ACC112 (cell line): Measurements from ENCODE around the gene LRP4.

Experiments
- H2AFZ ChIP-seq: fragments of 200-600 bp; sonication (generic); one replicate; pipeline ENCODE4 v1.6.0; 2017; ENCODE audit warnings: antibody characterized with exemption, low read length; ENCODE audit not compliant: unreplicated experiment
- H3K27ac ChIP-seq: fragments of 200-600 bp; sonication (generic); 2 replicates; pipeline ENCODE4 v1.5.1; 2014; ENCODE audit warnings: low read depth, mild to moderate bottlenecking, antibody characterized with exemption, low read length, moderate library complexity
- H3K27me3 ChIP-seq: fragments of 200-600 bp; sonication (generic); 2 replicates; pipeline ENCODE4 v1.6.1; 2014; ENCODE audit warnings: mild to moderate bottlenecking, antibody characterized with exemption, low read length, moderate library complexity, mixed read lengths; ENCODE audit not compliant: insufficient read depth
- H3K36me3 ChIP-seq: fragments of 200-600 bp; sonication (generic); 2 replicates; pipeline ENCODE4 v1.6.1; 2016; ENCODE audit warnings: mild to moderate bottlenecking, antibody characterized with exemption, low read length, moderate library complexity, mixed read lengths; ENCODE audit not compliant: insufficient read depth
- H3K4me1 ChIP-seq: fragments of 200-600 bp; sonication (generic); one replicate; pipeline ENCODE4 v1.6.1; 2016; ENCODE audit warnings: low read length, mixed read lengths; ENCODE audit not compliant: insufficient read depth, unreplicated experiment, control insufficient read depth
- H3K4me3 ChIP-seq: fragments of 200-600 bp; sonication (generic); 2 replicates; pipeline ENCODE4 v1.5.1; 2014; ENCODE audit warnings: mild to moderate bottlenecking, low read depth, low read length
- H3K79me2 ChIP-seq: fragments of 200-600 bp; sonication (generic); one replicate; pipeline ENCODE4 v1.6.0; 2016; ENCODE audit warnings: low read length; ENCODE audit not compliant: control insufficient read depth, unreplicated experiment, insufficient read depth

The LRP4 gene

GRCh38 chr11:46905806-46906205, 12.5 kb downstream of the LRP4 start:
- Histone ChIP-seq H2AFZ (no peak overlapping the region), H3K4me3 (no peak overlapping the region), H3K4me1 (no peaks in the 10 kb centered on the region), H3K27ac (no peak overlapping the region), H3K79me2 (no peaks in the 10 kb centered on the region), H3K36me3 (no peaks in the 10 kb centered on the region), H3K27me3 (no peaks in the 10 kb centered on the region)

DNA sequence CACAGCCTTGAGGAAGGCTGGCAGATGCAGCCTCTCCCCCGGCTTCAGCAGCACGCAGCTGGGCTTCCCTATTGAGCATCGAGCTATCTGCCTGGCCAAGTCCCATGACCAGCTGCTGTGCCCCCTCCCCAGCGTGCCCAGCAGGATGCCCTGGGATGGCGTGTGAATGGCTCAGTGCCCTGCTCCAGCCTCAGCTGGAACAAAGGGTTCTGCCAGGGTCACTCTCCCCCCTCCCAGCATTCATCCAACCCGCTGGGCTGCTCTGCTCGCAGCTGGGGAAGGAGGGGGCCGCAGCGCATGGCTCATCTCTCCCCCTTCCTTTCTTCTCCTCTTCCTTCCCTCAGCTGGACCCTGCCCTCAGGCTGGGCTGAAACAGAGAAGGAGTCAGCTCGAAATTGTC, 14.5 kb downstream of the LRP4 start:
- Histone ChIP-seq H3K4me3 (no peak overlapping the region), H3K27ac (no peak overlapping the region), H2AFZ (no peak overlapping the region), H3K36me3 (no peaks in the 10 kb centered on the region), H3K27me3 (no peaks in the 10 kb centered on the region), H3K79me2 (no peaks in the 10 kb centered on the region), H3K4me1 (no peaks in the 10 kb centered on the region)

GRCh38 chr11:46902694-46903093, 15.7 kb downstream of the LRP4 start:
- Histone ChIP-seq H3K79me2 (no peaks in the 10 kb centered on the region), H3K36me3 (no peaks in the 10 kb centered on the region), H3K27me3 (no peaks in the 10 kb centered on the region), H3K4me1 (no peaks in the 10 kb centered on the region), H3K27ac (no peak overlapping the region), H3K4me3 (no peak overlapping the region), H2AFZ (no peak overlapping the region)

DNA sequence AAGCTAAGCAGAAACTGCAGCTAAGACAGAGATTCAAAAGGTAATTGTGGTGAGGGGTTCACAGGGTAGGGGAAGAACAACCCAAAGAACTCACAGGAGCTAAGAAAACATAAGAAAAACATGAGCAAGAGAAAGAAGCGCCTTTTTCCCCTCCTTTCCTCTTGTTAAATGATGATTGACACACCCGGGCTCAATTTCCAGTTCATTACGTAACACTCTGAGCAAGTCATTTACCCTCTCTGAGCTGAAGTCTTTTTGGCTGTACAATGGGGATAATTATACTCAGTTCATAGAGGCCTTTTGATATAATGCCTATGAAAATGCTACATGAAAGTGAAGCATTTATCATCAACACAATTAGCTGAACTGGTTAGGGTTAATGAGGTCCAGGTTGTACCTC, 17.2 kb downstream of the LRP4 start:
- H2AFZ ChIP-seq = no peak overlapping the region
- no peak overlapping the region for H3K27ac ChIP-seq
- no peaks in the 10 kb centered on the region for H3K79me2 ChIP-seq
- no peaks in the 10 kb centered on the region for H3K27me3 ChIP-seq
- H3K4me1 ChIP-seq = no peaks in the 10 kb centered on the region
- no peak overlapping the region for H3K4me3 ChIP-seq
- no peaks in the 10 kb centered on the region for H3K36me3 ChIP-seq

- Histone ChIP-seq H2AFZ (no peak overlapping the region), H3K27ac (no peak overlapping the region), H3K4me1 (no peaks in the 10 kb centered on the region), H3K27me3 (no peaks in the 10 kb centered on the region), H3K79me2 (no peaks in the 10 kb centered on the region), H3K36me3 (no peaks in the 10 kb centered on the region), H3K4me3 (no peak overlapping the region)
These were observed 18.1 kb downstream of the LRP4 start for GRCh38 chr11:46900091-46900746.

DNA sequence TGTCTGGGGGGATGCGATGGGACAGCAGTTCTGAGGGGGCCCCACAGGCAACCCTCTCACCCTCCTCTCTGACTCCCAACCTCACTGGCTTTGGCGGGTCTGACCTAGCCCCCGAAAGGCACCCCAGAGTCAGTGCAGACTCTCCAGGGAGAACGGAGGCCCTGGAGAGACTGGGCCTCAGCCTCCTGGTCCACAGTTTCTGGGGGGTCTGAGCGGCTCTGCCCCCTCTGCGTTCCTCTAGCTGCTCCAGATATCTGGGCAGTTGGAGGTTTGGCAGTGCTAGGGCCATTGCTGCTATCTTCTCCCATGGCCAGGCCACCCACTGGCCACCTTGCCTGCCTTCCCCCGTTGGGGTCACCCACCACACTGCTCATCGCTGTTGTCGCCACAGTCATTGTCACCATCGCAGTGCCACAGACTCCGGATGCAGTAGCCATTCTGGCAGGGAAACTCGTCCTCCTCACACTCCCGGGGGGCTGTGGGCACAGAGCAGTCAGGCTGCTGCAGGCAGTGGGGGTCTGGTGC, 18.8 kb downstream of the LRP4 start:
- Histone ChIP-seq H3K79me2 (no peaks in the 10 kb centered on the region), H3K27me3 (no peaks in the 10 kb centered on the region), H3K36me3 (no peaks in the 10 kb centered on the region), H2AFZ (no peak overlapping the region), H3K4me1 (no peaks in the 10 kb centered on the region), H3K4me3 (no peak overlapping the region), H3K27ac (no peak overlapping the region)

- Histone ChIP-seq H3K36me3 (no peaks in the 10 kb centered on the region), H2AFZ (no peak overlapping the region), H3K79me2 (no peaks in the 10 kb centered on the region), H3K27me3 (no peaks in the 10 kb centered on the region), H3K27ac (no peak overlapping the region), H3K4me3 (no peak overlapping the region), H3K4me1 (no peaks in the 10 kb centered on the region)
These were observed 19.8 kb downstream of the LRP4 start for GRCh38 chr11:46898396-46899095.

DNA sequence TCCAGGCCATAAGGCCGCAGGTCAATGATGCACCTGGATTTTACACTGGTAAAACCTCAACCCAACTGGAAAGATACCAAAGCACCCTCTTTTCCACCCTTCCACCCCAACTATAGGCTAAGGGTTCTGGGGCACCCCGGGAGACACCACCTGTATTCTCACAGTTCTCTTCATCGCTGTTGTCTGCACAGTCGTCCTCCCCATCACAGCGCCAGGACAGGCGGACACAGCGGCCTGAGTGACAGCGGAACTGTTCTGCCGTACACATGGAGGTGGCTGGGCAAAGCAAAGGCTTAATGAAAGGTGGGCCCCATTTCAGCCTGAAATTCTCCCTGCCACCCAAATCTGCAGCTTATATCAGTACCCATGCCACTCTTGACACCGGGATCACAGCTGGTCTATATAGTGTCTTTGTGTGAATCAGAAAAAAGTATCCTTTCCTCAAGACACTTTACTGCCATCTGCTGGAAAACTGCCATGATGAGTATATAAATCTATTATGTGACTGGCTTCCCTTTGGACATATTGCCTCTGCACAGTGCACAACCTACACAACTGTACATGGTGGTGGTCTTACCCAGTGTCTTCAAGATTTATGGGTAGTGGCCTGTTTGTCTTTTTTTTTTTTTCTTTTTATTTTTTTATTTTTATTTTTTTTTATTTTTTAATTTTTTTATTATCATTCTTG, 21.5 kb downstream of the LRP4 start:
- no peaks in the 10 kb centered on the region for H3K27me3 ChIP-seq
- no peak overlapping the region for H3K4me3 ChIP-seq
- no peaks in the 10 kb centered on the region for H3K79me2 ChIP-seq
- H3K36me3 ChIP-seq = no peaks in the 10 kb centered on the region
- no peak overlapping the region for H3K27ac ChIP-seq
- H2AFZ ChIP-seq = no peak overlapping the region
- H3K4me1 ChIP-seq = no peaks in the 10 kb centered on the region

- H3K27me3 ChIP-seq = no peaks in the 10 kb centered on the region
- no peaks in the 10 kb centered on the region for H3K79me2 ChIP-seq
- no peak overlapping the region for H3K4me3 ChIP-seq
- H2AFZ ChIP-seq = no peak overlapping the region
- no peaks in the 10 kb centered on the region for H3K36me3 ChIP-seq
- no peaks in the 10 kb centered on the region for H3K4me1 ChIP-seq
- no peak overlapping the region for H3K27ac ChIP-seq
These were observed 22.5 kb downstream of the LRP4 start for GRCh38 chr11:46895821-46896220.

DNA sequence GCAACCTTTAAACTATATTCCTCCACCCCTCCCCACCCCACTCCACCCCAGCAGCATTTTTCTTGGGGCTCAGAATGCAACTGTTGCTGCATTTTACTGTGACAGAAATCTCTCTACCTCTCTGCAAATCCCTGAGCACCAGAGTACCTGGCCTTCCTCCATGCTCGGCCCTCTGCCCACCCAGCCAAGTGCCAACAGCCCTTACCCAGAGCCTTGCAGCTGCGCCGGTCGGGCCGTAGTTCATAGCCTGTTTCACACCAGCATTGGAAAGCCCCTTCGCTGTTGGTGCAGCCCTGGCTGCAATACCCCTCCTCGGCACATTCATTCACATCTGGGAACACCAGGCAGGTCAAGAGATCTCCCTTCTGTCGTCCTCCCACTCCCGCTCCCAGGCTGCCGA, 23.4 kb downstream of the LRP4 start:
- Histone ChIP-seq H3K4me1 (no peaks in the 10 kb centered on the region), H3K4me3 (no peak overlapping the region), H3K27me3 (no peaks in the 10 kb centered on the region), H2AFZ (no peak overlapping the region), H3K27ac (no peak overlapping the region), H3K79me2 (no peaks in the 10 kb centered on the region), H3K36me3 (no peaks in the 10 kb centered on the region)
